ENCODE measurements around the gene PKN3. TPM values are rescaled to one million over a fixed set of nuclear protein-coding genes. Genes with fewer than 3 reads are reported as not detected.
"Not testable (repeated sequence)": the region's sequence is repeated elsewhere in the genome, so short reads cannot be mapped to it uniquely, and the experiment has no call there.

The PKN3 gene
- total RNA-seq, 5 donors from 2014 or later (not counting 1 experiment from before 2014, with no cell fraction given), result 2.1 to 4.3 (median 3.7) TPM

DNA sequence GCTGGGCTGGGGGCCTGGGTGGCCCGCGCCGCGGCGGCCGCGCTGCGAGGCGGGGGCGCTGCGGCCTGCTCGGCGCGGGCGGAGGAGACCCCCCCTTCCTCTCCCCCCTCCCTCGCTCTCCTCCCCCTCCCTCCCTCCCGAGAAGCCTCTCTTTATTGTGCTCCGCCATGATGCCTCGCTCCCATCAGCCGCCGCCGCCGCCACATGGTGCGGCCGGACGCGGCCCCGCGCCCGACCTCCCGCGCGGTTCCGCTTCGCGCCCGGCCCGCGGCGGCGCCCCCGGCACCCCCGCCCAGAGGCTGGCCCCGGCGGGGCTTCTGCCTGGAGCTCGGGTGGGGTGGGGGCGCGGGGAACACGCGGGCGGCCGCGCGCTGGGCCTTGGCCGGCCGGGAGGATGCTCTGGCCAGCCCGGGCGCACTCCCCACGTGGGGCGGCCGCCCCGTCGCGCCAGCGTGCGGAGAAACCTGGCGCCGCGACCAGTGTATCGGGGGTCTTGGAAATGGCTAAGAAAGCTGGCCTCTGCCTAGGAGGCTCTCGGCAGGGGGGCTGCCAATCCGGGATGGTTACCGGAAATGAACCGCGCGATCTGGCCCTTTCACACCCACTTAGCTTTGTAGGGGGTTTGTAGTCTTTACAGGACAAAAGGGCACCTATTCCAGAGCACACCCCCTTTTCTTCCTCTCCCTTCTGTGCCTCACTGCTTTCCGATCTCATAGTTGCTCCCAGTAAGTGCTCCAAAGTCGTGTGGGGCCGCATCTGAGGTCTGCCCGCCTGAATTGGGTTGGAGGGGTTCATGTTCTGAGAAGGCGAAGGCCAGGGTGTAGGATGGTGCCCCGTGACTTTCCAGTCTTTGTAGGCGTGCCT is 12.3 kb upstream of the PKN3 start:
- Histone ChIP-seq H3K27ac (ENCODE audit: low read length) (peak overlapping the region; percentile 74), H3K27me3 (replicated peaks in 1 of 2; ENCODE audit: control insufficient read depth in 2 of 2, extremely low read depth in 1 of 2, insufficient read depth in 2 of 2, low read length in 1 of 2) (no peaks in the 10 kb centered on the region), H3K4me1 (ENCODE audit: control insufficient read depth in 1 of 2, extremely low read depth in 1 of 2, insufficient read depth in 2 of 2, low read length in 2 of 2) (peaks cover 26 to 46% of the 10 kb centered on the region in 2 experiments), H3K4me3 (ENCODE audit: control insufficient read depth in 1 of 2, extremely low read depth in 1 of 2, low read length in 1 of 2) (peak overlapping the region; percentile 73 to 84), H3K9me3 (no peaks in the 10 kb centered on the region), H3K36me3 (ENCODE audit: control insufficient read depth in 2 of 2, extremely low read depth in 1 of 2, insufficient read depth in 1 of 2, low read length in 1 of 2) (peaks cover 0 to 38% of the 10 kb centered on the region in 2 donors)
- H3K36me3 Mint-ChIP-seq, result peaks cover 30% of the 10 kb centered on the region
- DNase-seq, result peak in 34 of 35 experiments; percentile 7 to 80 (median 50)
- ChIA-PET POLR2A (interaction anchor here (0.5 to 1.0 kb wide), 2 partner anchors 27 to 81 kb away, joined by 4 to 5 read pairs; no protein-coding TSS in a partner anchor), CTCF (interaction anchor here (0.6 to 0.7 kb wide), 5 partner anchors 10 to 1079 kb away, joined by 3 to 4 read pairs (median 3); no protein-coding TSS in a partner anchor)
- peaks cover 52 to 54% (median 54%) of the 10 kb centered on the region in 3 donors for H3K4me1 Mint-ChIP-seq
- H3K27me3 Mint-ChIP-seq, result no peaks in the 10 kb centered on the region
- H3K9me3 Mint-ChIP-seq, result no peaks in the 10 kb centered on the region
- peak overlapping the region; percentile 92 to 100 (median 99) for H3K4me3 Mint-ChIP-seq
- peak; percentile 9 to 29 (median 14) for ATAC-seq (replicated peaks in 1 of 4)
- peak overlapping the region; percentile 95 to 99 for H3K27ac Mint-ChIP-seq
- WGBS (ENCODE audit: insufficient coverage), result 0% methylated on average over 55 of the region's 83 CpGs

DNA sequence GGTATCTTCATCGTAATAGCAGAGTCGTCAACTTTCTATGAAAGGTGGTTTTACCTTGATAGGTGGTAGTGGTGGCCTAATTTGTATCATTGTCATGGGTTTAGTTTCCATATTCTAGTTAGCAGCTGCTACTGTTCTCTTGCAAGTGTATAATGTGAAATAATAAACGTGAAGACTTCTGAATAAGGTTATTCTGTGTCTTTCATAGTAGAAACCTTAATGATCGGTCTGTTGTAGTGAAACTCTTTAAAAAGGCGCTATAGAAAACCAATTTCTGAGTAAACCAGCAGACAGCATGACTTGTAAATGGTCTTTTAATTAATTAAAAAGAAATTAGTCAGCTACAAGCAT is 11.6 kb upstream of the PKN3 start:
- DNase-seq (no peak), ATAC-seq (replicated peaks in 1 of 4) (no peak)
- H3K4me1 ChIP-seq (ENCODE audit: control insufficient read depth in 1 of 2, extremely low read depth in 1 of 2, insufficient read depth in 2 of 2, low read length in 2 of 2), result peaks cover 21 to 40% of the 10 kb centered on the region in 2 experiments
- H3K9me3 ChIP-seq, result no peaks in the 10 kb centered on the region
- peak overlapping the region; percentile 95 to 99 for H3K27ac Mint-ChIP-seq
- no peaks in the 10 kb centered on the region for H3K27me3 ChIP-seq (replicated peaks in 1 of 2; ENCODE audit: control insufficient read depth in 2 of 2, extremely low read depth in 1 of 2, insufficient read depth in 2 of 2, low read length in 1 of 2)
- H3K27ac ChIP-seq (ENCODE audit: low read length), result peak overlapping the region; percentile 74
- H3K4me1 Mint-ChIP-seq, result peaks cover 46 to 48% (median 48%) of the 10 kb centered on the region in 3 donors
- H3K9me3 Mint-ChIP-seq, result no peaks in the 10 kb centered on the region
- ChIA-PET CTCF (no interaction called here), POLR2A (interaction anchor here in 1 of 2 donors (0.5 kb wide), 1 partner anchor 27 kb away, joined by 4 read pairs; no protein-coding TSS in a partner anchor)
- H3K36me3 ChIP-seq (ENCODE audit: control insufficient read depth in 2 of 2, extremely low read depth in 1 of 2, insufficient read depth in 1 of 2, low read length in 1 of 2), result peaks cover 0 to 41% of the 10 kb centered on the region in 2 donors
- peak overlapping the region; percentile 73 to 84 for H3K4me3 ChIP-seq (ENCODE audit: control insufficient read depth in 1 of 2, extremely low read depth in 1 of 2, low read length in 1 of 2)
- H3K27me3 Mint-ChIP-seq, result no peaks in the 10 kb centered on the region
- WGBS (ENCODE audit: insufficient coverage), result 0% methylated on average over 3 of the region's 5 CpGs
- peaks cover 30% of the 10 kb centered on the region for H3K36me3 Mint-ChIP-seq
- H3K4me3 Mint-ChIP-seq, result peak overlapping the region; percentile 92 to 100 (median 99)

DNA sequence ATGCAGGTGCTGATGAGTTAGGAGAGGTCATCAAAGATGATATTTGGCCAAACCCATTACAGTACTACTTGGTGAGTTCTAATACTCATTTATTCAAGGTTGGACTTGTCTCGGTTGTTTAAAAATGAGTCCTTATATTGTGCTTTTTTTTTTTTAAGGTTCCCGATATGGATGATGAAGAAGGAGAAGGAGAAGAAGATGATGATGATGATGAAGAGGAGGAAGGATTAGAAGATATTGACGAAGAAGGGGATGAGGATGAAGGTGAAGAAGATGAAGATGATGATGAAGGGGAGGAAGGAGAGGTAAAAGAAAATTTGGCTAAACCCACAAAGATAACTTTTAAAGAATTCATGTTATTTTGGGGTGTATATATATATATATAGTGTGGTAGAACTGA is 8.6 kb upstream of the PKN3 start:
- peaks cover 36% of the 10 kb centered on the region for H3K36me3 Mint-ChIP-seq
- not testable (repeated sequence) for ATAC-seq (replicated peaks in 1 of 4); H3K9me3 Mint-ChIP-seq; H3K27me3 ChIP-seq (replicated peaks in 1 of 2; ENCODE audit: control insufficient read depth in 2 of 2, extremely low read depth in 1 of 2, insufficient read depth in 2 of 2, low read length in 1 of 2); DNase-seq; H3K4me3 Mint-ChIP-seq; H3K4me3 ChIP-seq (ENCODE audit: control insufficient read depth in 1 of 2, extremely low read depth in 1 of 2, low read length in 1 of 2); H3K27ac ChIP-seq (ENCODE audit: low read length); H3K9me3 ChIP-seq; H3K27me3 Mint-ChIP-seq
- H3K27ac Mint-ChIP-seq, result peak overlapping the region in 1 of 2 donors; percentile 2
- H3K4me1 Mint-ChIP-seq, result peaks cover 23 to 26% (median 25%) of the 10 kb centered on the region in 3 donors
- POLR2A ChIA-PET, result interaction anchor here in 1 of 2 donors (0.6 kb wide), 1 partner anchor 764 kb away, joined by 3 read pairs; no protein-coding TSS in a partner anchor
- 92% methylated on average over 2 of the region's 3 CpGs for WGBS (ENCODE audit: insufficient coverage)
- Histone ChIP-seq H3K36me3 (ENCODE audit: control insufficient read depth in 2 of 2, extremely low read depth in 1 of 2, insufficient read depth in 1 of 2, low read length in 1 of 2) (peaks cover 0 to 53% of the 10 kb centered on the region in 2 donors), H3K4me1 (ENCODE audit: control insufficient read depth in 1 of 2, extremely low read depth in 1 of 2, insufficient read depth in 2 of 2, low read length in 2 of 2) (peaks cover 9 to 10% of the 10 kb centered on the region in 2 experiments)
- CTCF ChIA-PET, result interaction anchor here in 1 of 2 donors (1.0 kb wide), 1 partner anchor 13 kb away, joined by 3 read pairs; no protein-coding TSS in a partner anchor

DNA sequence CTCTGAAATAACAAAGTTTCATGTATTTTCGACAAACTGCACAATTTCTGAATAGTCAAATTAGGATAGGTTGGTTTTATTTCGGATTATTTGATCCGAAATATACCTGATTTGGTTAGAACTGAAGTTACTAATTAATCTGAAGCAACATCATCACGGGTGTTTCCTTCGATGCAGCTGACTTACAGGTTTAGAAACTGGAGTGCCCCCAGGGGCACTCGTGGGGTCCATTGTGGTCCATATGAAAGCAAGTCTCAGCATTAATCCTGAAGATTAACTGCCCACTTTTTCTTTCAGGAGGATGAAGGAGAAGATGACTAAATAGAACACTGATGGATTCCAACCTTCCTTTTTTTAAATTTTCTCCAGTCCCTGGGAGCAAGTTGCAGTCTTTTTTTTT is 8.0 kb upstream of the PKN3 start:
- 64% methylated on average over 3 of the region's 6 CpGs for WGBS (ENCODE audit: insufficient coverage)
- POLR2A ChIA-PET, result no interaction called here
- H3K4me3 Mint-ChIP-seq, result no peak overlapping the region

DNA sequence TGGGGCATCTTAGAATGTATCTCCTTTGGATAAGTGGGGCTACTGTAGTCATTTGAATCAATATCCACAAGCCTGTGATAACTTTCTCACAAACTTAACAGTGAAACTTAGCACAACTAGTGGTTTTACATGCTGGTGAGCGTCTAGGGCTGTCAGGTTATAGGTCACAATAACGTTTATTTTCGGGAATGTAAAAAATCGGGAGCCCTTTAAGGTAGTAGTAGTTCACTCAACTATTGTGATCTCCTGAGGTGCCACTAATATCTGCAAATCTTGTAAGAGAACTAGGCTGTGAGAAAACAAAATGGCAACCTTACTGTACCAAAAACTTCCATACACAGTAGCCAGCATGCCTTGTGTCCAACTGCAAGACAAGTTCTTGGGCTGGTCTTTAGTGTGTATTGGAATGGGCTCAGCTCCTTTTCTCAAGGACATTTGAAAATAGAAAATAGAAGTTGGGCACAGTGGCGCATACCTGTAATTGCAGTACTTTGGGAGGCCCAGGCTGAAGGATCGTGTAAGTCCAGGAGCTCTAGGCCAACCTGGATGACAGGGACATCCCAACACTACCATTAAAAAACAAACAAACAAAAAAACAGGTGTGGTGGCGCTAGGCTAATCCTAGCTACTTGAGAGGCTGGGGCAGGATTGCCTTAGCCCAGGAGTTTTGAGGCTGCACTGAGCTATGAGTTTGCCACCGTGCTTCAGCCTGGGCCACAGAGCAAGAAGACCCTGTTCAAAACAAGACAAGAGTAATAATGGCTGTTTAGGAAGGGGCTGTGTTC is 5.2 kb upstream of the PKN3 start:
- no peak for ATAC-seq (replicated peaks in 1 of 4)
- Histone ChIP-seq H3K36me3 (ENCODE audit: control insufficient read depth in 2 of 2, extremely low read depth in 1 of 2, insufficient read depth in 1 of 2, low read length in 1 of 2) (peaks cover 0 to 41% of the 10 kb centered on the region in 2 donors), H3K27ac (ENCODE audit: low read length) (no peak overlapping the region), H3K9me3 (no peaks in the 10 kb centered on the region), H3K27me3 (replicated peaks in 1 of 2; ENCODE audit: control insufficient read depth in 2 of 2, extremely low read depth in 1 of 2, insufficient read depth in 2 of 2, low read length in 1 of 2) (no peaks in the 10 kb centered on the region), H3K4me3 (ENCODE audit: control insufficient read depth in 1 of 2, extremely low read depth in 1 of 2, low read length in 1 of 2) (no peak overlapping the region), H3K4me1 (ENCODE audit: control insufficient read depth in 1 of 2, extremely low read depth in 1 of 2, insufficient read depth in 2 of 2, low read length in 2 of 2) (peaks cover 0 to 9% of the 10 kb centered on the region in 2 experiments)
- WGBS (ENCODE audit: insufficient coverage), result 60% methylated on average over 3 of the region's 8 CpGs
- peaks cover 24% of the 10 kb centered on the region for H3K36me3 Mint-ChIP-seq
- ChIA-PET CTCF (no interaction called here), POLR2A (interaction anchor here in 1 of 2 donors (0.6 kb wide), 1 partner anchor 11 kb away, joined by 9 read pairs; no protein-coding TSS in a partner anchor)
- no peaks in the 10 kb centered on the region for H3K9me3 Mint-ChIP-seq
- H3K27ac Mint-ChIP-seq, result no peak overlapping the region
- H3K27me3 Mint-ChIP-seq, result no peaks in the 10 kb centered on the region
- peaks cover 17 to 18% (median 17%) of the 10 kb centered on the region in 3 donors for H3K4me1 Mint-ChIP-seq
- H3K4me3 Mint-ChIP-seq, result no peak overlapping the region
- no peak for DNase-seq

More for the DNA sequence above, 8.0 kb upstream of the PKN3 start:
- ATAC-seq (replicated peaks in 1 of 4) (no peak), DNase-seq (no peak)
- H3K27ac ChIP-seq (ENCODE audit: low read length), result no peak overlapping the region
- Mint-ChIP-seq H3K36me3 (peaks cover 36% of the 10 kb centered on the region), H3K9me3 (no peaks in the 10 kb centered on the region), H3K27ac (no peak overlapping the region), H3K4me1 (peaks cover 23 to 26% (median 25%) of the 10 kb centered on the region in 3 donors), H3K27me3 (no peaks in the 10 kb centered on the region)
- CTCF ChIA-PET, result no interaction called here
- peaks cover 9 to 10% of the 10 kb centered on the region in 2 experiments for H3K4me1 ChIP-seq (ENCODE audit: control insufficient read depth in 1 of 2, extremely low read depth in 1 of 2, insufficient read depth in 2 of 2, low read length in 2 of 2)
- H3K4me3 ChIP-seq (ENCODE audit: control insufficient read depth in 1 of 2, extremely low read depth in 1 of 2, low read length in 1 of 2), result no peak overlapping the region
- H3K9me3 ChIP-seq, result no peaks in the 10 kb centered on the region
- H3K36me3 ChIP-seq (ENCODE audit: control insufficient read depth in 2 of 2, extremely low read depth in 1 of 2, insufficient read depth in 1 of 2, low read length in 1 of 2), result peaks cover 0 to 53% of the 10 kb centered on the region in 2 donors
- no peaks in the 10 kb centered on the region for H3K27me3 ChIP-seq (replicated peaks in 1 of 2; ENCODE audit: control insufficient read depth in 2 of 2, extremely low read depth in 1 of 2, insufficient read depth in 2 of 2, low read length in 1 of 2)
